Eye (tissue), 1 donor: ENCODE measurements around the gene PAPOLB.

ENCODE experiments used
- DNase-seq: peaks from one replicate; pipeline ENCODE4 v3.0.0-alpha.2; 2015

Gene PAPOLB

GRCh38 chr7:4876586-4876985 lies 14.8 kb upstream of the PAPOLB start:
- no peak for DNase-seq

DNA sequence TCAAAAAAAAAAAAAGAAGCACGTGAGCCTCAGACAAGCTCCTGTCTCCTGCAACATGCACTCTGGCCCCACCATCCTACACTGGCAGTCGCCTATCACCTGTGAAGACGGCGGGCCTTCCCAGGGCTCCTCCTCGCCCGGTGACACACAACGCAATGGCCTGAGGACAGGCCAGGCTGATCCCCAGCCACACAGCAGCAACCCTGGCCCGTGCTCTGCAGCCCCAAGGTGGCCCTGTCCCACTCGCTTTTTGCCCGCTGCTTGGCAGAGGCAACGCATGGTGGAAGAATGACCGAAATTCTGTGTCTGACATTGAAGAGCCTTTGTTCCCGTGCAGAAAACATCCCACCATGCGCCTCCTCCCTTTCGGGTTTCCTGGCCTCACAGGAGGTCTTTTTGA lies 13.6 kb upstream of the PAPOLB start:
- DNase-seq: no peak

DNA sequence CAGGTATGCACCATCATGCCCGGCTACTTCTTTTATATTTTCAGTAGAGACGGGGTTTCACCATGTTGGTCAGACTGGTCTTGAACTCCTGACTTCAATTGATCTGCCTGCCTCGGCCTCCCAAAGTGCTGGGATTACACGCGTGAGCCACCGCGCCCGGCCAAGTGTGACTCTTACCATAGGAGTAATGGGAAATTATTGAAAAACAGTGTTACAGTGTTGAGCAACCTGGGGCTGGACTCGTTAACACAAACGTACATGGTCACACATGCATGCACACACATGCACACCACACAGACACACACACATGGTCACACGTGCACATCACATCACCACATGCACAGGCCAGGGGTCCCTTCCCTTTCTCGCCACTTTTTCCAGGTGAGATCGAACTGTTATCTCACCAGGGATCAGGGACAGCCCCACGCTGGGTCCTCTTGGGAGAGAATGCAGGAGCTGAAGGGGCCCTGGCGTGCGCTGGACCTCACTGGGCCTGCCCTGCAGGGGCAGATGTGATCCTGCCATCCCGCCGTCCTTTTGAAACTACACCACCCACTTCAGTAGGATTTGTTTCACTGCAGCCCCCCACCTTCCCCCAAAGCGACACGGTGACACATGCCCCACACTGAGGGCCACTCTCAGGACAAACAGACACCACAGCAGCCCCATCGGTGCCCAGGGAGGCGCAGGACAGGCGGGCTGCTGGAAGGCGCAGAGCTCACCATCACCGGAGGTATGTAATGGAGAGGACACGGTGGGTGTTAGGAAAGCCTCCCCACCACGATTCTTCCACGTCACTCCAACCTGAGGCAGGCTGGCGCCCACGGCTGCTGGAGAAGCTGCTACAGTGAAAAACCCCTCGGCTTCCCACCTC lies 11.5 kb upstream of the PAPOLB start:
- DNase-seq: no peak

DNA sequence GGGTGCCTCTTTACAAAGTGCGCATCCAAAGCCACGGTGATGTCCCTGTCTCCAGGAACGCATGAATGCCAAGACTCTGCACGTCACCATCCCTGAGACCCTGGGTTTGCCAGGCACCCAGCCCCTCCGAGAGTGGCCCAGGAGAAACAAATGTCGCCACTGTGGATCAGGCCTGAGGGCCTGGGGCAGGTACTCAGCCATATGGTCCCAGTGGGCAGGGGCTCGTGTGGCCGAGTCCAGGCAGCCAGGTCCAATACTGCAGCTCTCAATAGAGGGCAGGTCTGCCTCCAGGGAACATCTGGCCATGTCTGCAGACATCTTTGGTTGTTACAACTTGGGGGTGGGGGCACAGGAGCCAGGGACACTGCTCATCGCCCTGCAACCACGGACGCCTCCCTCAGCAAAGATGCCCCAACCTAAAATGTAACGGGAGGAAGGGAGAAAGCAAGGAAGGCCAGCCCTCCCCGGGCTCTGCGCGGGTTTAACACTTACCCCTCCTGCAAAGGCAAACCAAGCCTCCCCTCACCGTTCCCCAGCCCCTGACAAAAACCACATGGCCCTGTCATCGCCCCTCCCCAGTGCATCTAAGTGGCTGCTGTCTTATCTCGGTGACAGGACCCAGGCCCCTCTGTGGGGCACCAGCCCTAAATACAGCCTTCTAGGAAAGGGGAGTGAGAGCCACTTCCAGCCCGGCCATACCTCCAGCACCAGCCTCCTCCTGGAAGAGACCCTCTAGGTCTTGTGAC lies 10.3 kb upstream of the PAPOLB start:
- DNase-seq: no peak

GRCh38 chr7:4871056-4871680 lies 9.3 kb upstream of the PAPOLB start:
- no peak for DNase-seq

GRCh38 chr7:4868493-4868892 lies 6.7 kb upstream of the PAPOLB start:
- DNase-seq: no peak

GRCh38 chr7:4866528-4867496 lies 5.0 kb upstream of the PAPOLB start:
- no peak for DNase-seq

DNA sequence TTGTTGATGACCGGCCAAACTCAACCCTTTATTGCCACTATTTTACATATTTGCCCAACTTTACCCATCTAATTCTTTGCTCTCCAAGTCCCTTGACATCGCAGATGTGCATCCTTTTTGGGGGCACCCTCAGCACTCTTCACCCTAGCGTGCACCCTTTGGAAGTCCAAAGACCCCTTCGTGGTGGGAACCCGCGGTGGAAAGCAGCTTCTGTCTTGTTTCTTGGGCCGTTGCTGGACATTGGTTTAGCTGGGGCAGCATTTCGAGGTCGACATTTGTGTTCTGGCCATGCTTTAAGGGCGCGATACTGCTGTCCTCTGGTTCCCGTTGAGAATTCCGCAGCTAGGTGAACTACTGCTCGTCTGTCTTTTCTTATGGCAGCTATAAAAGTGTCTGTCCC lies 326 bp upstream of the PAPOLB start:
- DNase-seq: peak; percentile 24

DNA sequence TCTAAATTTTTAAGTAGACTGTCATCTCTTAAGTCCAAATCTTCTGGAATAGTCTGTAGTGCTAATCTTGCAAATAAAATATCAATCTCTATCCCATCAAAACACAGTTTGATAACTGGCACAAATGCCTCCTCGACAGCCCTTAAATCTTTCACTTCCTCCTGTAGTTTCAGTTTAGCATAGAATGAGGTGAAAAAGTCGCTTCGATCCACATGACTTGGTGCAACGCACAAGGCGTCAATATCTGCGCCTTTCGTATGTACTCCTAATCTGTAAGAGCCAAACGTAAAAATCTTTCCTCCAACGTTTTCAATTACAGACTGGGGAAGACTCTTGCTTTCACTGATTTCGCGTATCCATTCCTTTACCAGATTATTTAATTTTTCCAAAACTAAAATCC lies 603 bp downstream of the PAPOLB start:
- DNase-seq: no peak

DNA sequence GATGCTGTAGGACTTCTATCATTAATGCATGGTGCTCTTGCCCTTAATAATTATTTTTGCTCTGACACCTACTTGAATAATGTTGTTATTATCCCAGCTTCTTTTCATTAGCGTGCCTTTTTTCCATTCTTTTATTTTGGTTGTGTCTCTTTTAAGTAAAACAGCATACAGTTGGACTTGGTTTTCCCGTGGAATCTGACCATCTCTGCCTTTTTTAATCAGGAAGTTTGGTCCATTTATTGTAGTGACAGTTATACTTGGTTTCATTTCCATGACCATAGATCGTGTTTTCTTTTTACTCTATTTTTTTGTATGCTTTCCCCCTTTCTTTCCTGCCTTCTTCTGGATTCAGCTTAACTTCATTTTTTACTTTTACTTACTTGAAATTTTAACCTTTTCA lies 4.6 kb downstream of the PAPOLB start:
- DNase-seq: no peak

GRCh38 chr7:4856336-4857057 lies 5.3 kb downstream of the PAPOLB start:
- peak; percentile 49 for DNase-seq

GRCh38 chr7:4854916-4855315 lies 6.9 kb downstream of the PAPOLB start:
- no peak for DNase-seq

- DNase-seq: no peak
Observed at GRCh38 chr7:4851459-4852422, 10.1 kb downstream of the PAPOLB start.

GRCh38 chr7:4850262-4850795 lies 11.5 kb downstream of the PAPOLB start:
- DNase-seq: no peak

DNA sequence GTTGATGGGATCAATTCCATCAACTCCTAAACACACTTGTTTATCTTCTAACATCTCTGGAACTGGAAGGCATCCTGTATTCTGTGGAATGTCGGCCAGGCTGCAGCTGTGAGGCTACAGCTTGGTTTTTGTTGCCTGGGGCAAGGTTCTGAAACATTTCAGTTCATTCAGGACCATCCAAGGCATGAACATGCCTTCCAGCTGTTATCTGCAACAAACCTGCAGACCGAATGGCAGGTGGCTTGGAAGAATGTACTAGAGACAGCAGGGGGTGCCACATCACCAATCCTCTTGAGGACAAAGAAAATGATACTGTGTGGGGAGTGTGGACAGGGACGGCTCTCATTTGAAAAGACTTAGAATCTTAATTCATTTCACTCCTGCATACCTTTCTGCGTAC lies 12.4 kb downstream of the PAPOLB start:
- DNase-seq: peak; percentile 47

GRCh38 chr7:4845740-4846142 lies 16.1 kb downstream of the PAPOLB start:
- DNase-seq: peak; percentile 63

GRCh38 chr7:4842319-4843064 lies 19.3 kb downstream of the PAPOLB start:
- no peak for DNase-seq

DNA sequence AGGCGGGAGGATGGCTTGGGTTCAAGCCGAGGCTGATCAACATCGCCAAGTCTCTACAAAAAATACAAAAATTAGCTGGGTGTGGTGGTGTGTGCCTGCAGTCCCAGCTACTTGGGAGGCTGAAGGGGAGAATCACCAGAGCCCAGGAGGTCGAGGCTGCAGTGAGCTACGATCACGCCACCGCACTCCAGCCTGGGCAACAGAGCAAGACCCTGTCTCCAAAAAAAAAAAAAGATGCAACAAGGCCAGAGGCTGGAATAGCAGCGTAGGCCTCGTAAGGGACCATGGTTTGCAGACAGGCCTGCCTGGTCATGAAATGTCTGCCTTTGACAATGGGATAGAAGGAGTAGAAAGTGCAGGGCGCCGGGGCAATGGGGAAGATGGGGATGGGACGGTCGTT lies 20.0 kb downstream of the PAPOLB start:
- DNase-seq: no peak

DNA sequence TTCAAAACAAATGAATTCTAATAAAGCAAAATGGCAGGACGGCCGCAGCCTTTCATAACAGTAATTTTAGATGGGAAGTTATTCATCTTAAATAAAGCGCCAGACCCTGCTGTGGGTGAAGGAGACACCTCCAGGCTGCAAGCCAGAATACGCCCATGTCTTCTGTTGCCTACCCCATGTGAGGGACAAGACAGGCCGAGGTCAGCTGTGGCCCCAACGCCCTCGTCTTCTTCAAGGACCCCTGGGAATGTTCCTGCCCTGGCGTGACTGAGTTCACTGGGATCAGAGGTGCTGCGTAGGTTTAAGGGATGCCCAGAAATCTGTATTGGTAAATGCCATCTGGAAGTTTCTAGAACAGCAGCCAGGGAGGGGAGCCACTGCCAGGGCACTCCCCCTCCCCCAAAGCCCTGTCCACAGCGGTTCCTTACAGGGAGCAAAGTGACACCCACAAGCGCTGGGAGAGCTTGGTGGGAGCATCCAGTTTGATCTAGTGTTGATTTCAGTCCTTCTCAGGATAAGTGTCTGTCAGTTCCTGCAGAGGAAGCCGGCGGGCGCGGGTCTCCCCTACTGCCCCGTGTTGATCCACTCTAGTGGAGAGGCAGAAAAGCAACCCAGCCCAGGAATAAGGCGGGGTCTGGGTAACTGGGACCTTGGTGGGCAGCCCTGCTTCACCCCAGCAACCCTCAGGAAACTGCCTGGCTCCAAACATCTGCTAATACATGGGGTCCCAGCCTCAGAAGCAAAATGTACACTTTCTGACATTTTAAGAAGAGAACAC lies 20.6 kb downstream of the PAPOLB start:
- no peak for DNase-seq
